Measurements from ENCODE around the gene WDR54. TPM values are rescaled to one million over a fixed set of nuclear protein-coding genes. Genes with fewer than 3 reads are reported as not detected.
A peak's percentile ranks its signal among the peaks of the same experiment; 100 is the strongest.

WDR54 gene
- total and polyA plus RNA-seq, 4 donors: 1.7 to 4.2 (median 3.1) TPM

DNA sequence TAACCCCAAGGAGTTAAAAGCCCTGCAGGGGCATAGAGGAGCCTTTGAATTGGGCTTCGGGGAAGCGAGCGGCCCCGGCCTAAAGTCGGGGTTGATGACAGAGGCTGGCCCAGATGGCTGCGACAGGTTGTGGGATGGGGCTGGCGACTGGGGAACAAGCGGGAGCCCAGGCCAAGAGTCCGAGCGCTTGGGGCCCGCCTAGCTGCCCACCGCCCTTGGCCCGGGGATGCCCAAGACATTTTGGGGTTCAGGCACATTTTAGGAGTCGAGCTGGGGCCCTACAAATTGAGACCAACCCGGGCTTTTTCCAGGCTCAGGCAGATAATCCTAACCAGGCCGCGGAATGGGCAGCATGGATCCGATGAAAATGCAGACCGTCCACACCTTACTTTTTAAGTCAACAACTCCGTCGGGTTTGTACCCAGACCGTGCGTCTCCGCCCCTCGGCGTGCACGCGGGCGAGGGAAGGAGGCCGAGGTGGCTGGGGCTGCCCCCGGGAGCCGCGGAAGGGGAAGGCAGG is 19.7 kb downstream of the WDR54 start:
- Histone ChIP-seq H3K36me3 (ENCODE audit: control insufficient read depth in 4 of 4, insufficient read depth in 3 of 4, low read depth in 1 of 4, low read length in 3 of 4) (no peaks in the 10 kb centered on the region), H3K27me3 (ENCODE audit: control insufficient read depth in 4 of 4, insufficient read depth in 4 of 4, low read length in 3 of 4) (no peaks in the 10 kb centered on the region), H3K4me3 (ENCODE audit: low read depth in 1 of 3, low read length in 3 of 3) (peak overlapping the region; percentile 79 to 88 (median 80)), H3K4me1 (ENCODE audit: control insufficient read depth in 4 of 4, insufficient read depth in 4 of 4, low read length in 3 of 4) (peaks cover 19 to 60% (median 52%) of the 10 kb centered on the region in 4 donors), H3K27ac (ENCODE audit: low read depth in 1 of 2, low read length in 2 of 2) (peak overlapping the region; percentile 92 to 95), H3K9ac (ENCODE audit: low read depth in 1 of 2, low read length in 2 of 2) (peak overlapping the region; percentile 30 to 71), H3K9me3 (ENCODE audit: control insufficient read depth in 4 of 4, low read length in 3 of 4) (no peaks in the 10 kb centered on the region)
- 14% methylated on average over 33 of the region's 33 CpGs for WGBS
- TF ChIP-seq SP1 (IDR thresholded peaks at IDR 0.05) (no peak), FOXA2 (IDR thresholded peaks at IDR 0.05) (no peak)
- TF ChIP-seq, protein P1, sequence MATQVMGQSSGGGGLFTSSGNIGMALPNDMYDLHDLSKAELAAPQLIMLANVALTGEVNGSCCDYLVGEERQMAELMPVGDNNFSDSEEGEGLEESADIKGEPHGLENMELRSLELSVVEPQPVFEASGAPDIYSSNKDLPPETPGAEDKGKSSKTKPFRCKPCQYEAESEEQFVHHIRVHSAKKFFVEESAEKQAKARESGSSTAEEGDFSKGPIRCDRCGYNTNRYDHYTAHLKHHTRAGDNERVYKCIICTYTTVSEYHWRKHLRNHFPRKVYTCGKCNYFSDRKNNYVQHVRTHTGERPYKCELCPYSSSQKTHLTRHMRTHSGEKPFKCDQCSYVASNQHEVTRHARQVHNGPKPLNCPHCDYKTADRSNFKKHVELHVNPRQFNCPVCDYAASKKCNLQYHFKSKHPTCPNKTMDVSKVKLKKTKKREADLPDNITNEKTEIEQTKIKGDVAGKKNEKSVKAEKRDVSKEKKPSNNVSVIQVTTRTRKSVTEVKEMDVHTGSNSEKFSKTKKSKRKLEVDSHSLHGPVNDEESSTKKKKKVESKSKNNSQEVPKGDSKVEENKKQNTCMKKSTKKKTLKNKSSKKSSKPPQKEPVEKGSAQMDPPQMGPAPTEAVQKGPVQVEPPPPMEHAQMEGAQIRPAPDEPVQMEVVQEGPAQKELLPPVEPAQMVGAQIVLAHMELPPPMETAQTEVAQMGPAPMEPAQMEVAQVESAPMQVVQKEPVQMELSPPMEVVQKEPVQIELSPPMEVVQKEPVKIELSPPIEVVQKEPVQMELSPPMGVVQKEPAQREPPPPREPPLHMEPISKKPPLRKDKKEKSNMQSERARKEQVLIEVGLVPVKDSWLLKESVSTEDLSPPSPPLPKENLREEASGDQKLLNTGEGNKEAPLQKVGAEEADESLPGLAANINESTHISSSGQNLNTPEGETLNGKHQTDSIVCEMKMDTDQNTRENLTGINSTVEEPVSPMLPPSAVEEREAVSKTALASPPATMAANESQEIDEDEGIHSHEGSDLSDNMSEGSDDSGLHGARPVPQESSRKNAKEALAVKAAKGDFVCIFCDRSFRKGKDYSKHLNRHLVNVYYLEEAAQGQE (IDR thresholded peaks at IDR 0.05): no peak
- DNase-seq (ENCODE audit: low spot score): no peak

DNA sequence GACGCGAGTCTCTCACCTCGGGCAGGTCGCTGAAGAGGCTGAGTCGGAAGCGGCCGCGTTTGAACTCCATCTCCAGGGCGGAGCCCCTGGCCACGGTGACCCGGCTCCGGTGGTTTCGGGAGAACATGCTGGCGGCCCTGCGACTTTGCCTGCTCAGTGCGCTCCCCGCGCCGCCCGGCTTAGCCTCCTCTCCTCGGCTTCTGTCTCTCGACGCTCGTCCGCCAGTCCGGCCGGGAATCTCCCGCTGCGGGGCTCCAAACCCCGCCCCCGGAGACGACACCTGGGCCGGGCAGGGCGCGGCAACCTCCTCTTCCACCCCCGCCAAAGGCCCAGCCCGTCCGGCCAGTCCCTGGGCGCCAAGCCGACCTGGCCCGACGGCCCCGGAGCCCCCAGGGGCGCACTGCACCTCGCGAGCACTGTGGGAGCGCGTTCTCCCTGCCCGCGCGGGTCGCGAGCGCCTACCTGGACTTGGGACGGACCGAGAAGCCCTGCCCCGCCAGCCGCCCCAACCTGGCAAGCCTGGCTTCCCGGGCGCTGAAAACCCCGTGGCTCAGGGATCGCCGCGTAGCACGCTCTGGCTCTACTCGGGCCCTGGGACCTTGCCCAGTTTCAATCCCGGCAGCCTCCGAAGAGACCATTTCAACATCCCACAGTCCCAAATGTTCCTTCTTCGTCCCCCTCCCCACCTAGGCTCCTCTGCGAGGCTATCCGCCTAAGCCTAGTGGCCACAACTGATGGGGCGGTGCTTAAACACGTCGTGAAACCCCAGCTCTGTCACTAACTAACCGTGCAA is 20.4 kb downstream of the WDR54 start, which contains the start of gene RTKN:
RTKN (minus strand) TSS at position 248 of the 793 bp plus-strand sequence; CDS start at position 127, 121 bp downstream.
- Histone ChIP-seq H3K4me1 (ENCODE audit: control insufficient read depth in 4 of 4, insufficient read depth in 4 of 4, low read length in 3 of 4) (peaks cover 22 to 64% (median 55%) of the 10 kb centered on the region in 4 donors), H3K27me3 (ENCODE audit: control insufficient read depth in 4 of 4, insufficient read depth in 4 of 4, low read length in 3 of 4) (no peaks in the 10 kb centered on the region), H3K9me3 (ENCODE audit: control insufficient read depth in 4 of 4, low read length in 3 of 4) (no peaks in the 10 kb centered on the region), H3K9ac (ENCODE audit: low read depth in 1 of 2, low read length in 2 of 2) (peak within 1 kb of the TSS; percentile 57 to 71), H3K27ac (ENCODE audit: low read depth in 1 of 2, low read length in 2 of 2) (peak within 1 kb of the TSS; percentile 92 to 95), H3K36me3 (ENCODE audit: control insufficient read depth in 4 of 4, insufficient read depth in 3 of 4, low read depth in 1 of 4, low read length in 3 of 4) (no peaks in the 10 kb centered on the region), H3K4me3 (ENCODE audit: low read depth in 1 of 3, low read length in 3 of 3) (peak within 1 kb of the TSS; percentile 79 to 88 (median 80))
- TF ChIP-seq EGR1 (IDR thresholded peaks at IDR 0.05; ENCODE audit: low read depth in 2 of 2) (peak; percentile 53 to 72), NR2F2 (IDR thresholded peaks at IDR 0.05) (no peak), HNF4G (IDR thresholded peaks at IDR 0.05) (no peak), JUND (IDR thresholded peaks at IDR 0.05) (peak in 1 of 2 donors; percentile 39), RXRA (IDR thresholded peaks at IDR 0.05) (peak; percentile 46 to 58), YY1 (IDR thresholded peaks at IDR 0.05) (peak; percentile 58), RAD21 (IDR thresholded peaks at IDR 0.05) (peak in 1 of 2 donors; percentile 44), GABPA (IDR thresholded peaks at IDR 0.05 in 1 of 2, conservative IDR thresholded peaks at IDR 0.05 in 1 of 2) (peak in 1 of 2 donors; percentile 6), HNF4A (conservative IDR thresholded peaks at IDR 0.05) (peak in 1 of 2 donors; percentile 45), FOXA2 (IDR thresholded peaks at IDR 0.05) (no peak), TAF1 (conservative IDR thresholded peaks at IDR 0.05) (peak; percentile 91), FOXA1 (IDR thresholded peaks at IDR 0.05) (no peak), SP1 (IDR thresholded peaks at IDR 0.05) (peak; percentile 80)
- TF ChIP-seq, protein P2, sequence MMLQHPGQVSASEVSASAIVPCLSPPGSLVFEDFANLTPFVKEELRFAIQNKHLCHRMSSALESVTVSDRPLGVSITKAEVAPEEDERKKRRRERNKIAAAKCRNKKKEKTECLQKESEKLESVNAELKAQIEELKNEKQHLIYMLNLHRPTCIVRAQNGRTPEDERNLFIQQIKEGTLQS (IDR thresholded peaks at IDR 0.05): no peak
- TF ChIP-seq, protein P3, sequence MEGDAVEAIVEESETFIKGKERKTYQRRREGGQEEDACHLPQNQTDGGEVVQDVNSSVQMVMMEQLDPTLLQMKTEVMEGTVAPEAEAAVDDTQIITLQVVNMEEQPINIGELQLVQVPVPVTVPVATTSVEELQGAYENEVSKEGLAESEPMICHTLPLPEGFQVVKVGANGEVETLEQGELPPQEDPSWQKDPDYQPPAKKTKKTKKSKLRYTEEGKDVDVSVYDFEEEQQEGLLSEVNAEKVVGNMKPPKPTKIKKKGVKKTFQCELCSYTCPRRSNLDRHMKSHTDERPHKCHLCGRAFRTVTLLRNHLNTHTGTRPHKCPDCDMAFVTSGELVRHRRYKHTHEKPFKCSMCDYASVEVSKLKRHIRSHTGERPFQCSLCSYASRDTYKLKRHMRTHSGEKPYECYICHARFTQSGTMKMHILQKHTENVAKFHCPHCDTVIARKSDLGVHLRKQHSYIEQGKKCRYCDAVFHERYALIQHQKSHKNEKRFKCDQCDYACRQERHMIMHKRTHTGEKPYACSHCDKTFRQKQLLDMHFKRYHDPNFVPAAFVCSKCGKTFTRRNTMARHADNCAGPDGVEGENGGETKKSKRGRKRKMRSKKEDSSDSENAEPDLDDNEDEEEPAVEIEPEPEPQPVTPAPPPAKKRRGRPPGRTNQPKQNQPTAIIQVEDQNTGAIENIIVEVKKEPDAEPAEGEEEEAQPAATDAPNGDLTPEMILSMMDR (IDR thresholded peaks at IDR 0.05; ENCODE audit: low read depth, low read length, missing input control): peak; percentile 19
- TF ChIP-seq, protein P1 (IDR thresholded peaks at IDR 0.05): peak; percentile 80
- TF ChIP-seq, protein P4, sequence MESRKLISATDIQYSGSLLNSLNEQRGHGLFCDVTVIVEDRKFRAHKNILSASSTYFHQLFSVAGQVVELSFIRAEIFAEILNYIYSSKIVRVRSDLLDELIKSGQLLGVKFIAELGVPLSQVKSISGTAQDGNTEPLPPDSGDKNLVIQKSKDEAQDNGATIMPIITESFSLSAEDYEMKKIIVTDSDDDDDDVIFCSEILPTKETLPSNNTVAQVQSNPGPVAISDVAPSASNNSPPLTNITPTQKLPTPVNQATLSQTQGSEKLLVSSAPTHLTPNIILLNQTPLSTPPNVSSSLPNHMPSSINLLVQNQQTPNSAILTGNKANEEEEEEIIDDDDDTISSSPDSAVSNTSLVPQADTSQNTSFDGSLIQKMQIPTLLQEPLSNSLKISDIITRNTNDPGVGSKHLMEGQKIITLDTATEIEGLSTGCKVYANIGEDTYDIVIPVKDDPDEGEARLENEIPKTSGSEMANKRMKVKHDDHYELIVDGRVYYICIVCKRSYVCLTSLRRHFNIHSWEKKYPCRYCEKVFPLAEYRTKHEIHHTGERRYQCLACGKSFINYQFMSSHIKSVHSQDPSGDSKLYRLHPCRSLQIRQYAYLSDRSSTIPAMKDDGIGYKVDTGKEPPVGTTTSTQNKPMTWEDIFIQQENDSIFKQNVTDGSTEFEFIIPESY (IDR thresholded peaks at IDR 0.05): no peak
- TF ChIP-seq, protein P5, sequence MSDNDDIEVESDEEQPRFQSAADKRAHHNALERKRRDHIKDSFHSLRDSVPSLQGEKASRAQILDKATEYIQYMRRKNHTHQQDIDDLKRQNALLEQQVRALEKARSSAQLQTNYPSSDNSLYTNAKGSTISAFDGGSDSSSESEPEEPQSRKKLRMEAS (IDR thresholded peaks at IDR 0.05): no peak
- 11% methylated on average over 75 of the region's 75 CpGs for WGBS
- DNase-seq (ENCODE audit: low spot score): peak; percentile 62

Data from liver (tissue), 9 donors.